Ishikawa (cell line): ENCODE data around the gene SLC25A23.

Source experiments
- CREB1 ChIP-seq: IDR thresholded peaks from 2 replicates; pipeline ENCODE4 v1.6.1; 2012; ENCODE audit warnings: low read depth
- EGR1 ChIP-seq: IDR thresholded peaks from 2 replicates; pipeline ENCODE4 v1.6.1; 2012
- EP300 ChIP-seq: IDR thresholded peaks from 2 replicates; pipeline ENCODE4 v1.6.1; 2012; ENCODE audit warnings: borderline replicate concordance
- FOXM1 ChIP-seq: IDR thresholded peaks from 2 replicates; pipeline ENCODE4 v1.6.1; 2012; ENCODE audit warnings: low read depth, borderline replicate concordance
- NFIC ChIP-seq: IDR thresholded peaks from 2 replicates; pipeline ENCODE4 v1.6.1; 2012
- RAD21 ChIP-seq: IDR thresholded peaks from 2 replicates; pipeline ENCODE4 v1.6.1; 2012; ENCODE audit warnings: low read depth
- REST ChIP-seq: IDR thresholded peaks from 2 replicates; pipeline ENCODE4 v1.6.1; 2012; ENCODE audit warnings: low read depth, mild to moderate bottlenecking
- TAF1 ChIP-seq: IDR thresholded peaks from 2 replicates; pipeline ENCODE4 v1.6.1; 2012; ENCODE audit warnings: low read depth, mild to moderate bottlenecking
- TCF12 ChIP-seq: IDR thresholded peaks from 2 replicates; pipeline ENCODE4 v1.6.1; 2012; ENCODE audit warnings: low read depth
- TEAD4 ChIP-seq: IDR thresholded peaks from 2 replicates; pipeline ENCODE4 v1.6.1; 2012
- YY1 ChIP-seq: IDR thresholded peaks from 2 replicates; pipeline ENCODE4 v1.6.1; 2012; ENCODE audit warnings: low read depth
- ZBTB7A ChIP-seq: IDR thresholded peaks from 2 replicates; pipeline ENCODE4 v1.6.1; 2012; ENCODE audit warnings: low read depth
- TF ChIP-seq, protein P1 (sequence below): IDR thresholded peaks from 2 replicates; pipeline ENCODE4 v1.6.1; 2012
- TF ChIP-seq, protein P2 (sequence below): IDR thresholded peaks from 2 replicates; pipeline ENCODE4 v1.6.1; 2012

- TF ChIP-seq EP300 (no peak), TAF1 (no peak), CREB1 (no peak), REST (no peak), NFIC (no peak), EGR1 (no peak), RAD21 (no peak), TEAD4 (no peak), YY1 (no peak), ZBTB7A (no peak), FOXM1 (no peak), TCF12 (no peak)
- TF ChIP-seq, protein P1, sequence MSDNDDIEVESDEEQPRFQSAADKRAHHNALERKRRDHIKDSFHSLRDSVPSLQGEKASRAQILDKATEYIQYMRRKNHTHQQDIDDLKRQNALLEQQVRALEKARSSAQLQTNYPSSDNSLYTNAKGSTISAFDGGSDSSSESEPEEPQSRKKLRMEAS: no peak
- TF ChIP-seq, protein P2, sequence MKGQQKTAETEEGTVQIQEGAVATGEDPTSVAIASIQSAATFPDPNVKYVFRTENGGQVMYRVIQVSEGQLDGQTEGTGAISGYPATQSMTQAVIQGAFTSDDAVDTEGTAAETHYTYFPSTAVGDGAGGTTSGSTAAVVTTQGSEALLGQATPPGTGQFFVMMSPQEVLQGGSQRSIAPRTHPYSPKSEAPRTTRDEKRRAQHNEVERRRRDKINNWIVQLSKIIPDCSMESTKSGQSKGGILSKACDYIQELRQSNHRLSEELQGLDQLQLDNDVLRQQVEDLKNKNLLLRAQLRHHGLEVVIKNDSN: no peak
Observed at GRCh38 chr19:6495947-6496346, 36.4 kb upstream of the SLC25A23 start.
